ENCODE measurements around the gene NDUFAF7. TPM values are rescaled to one million over a fixed set of nuclear protein-coding genes. Genes with fewer than 3 reads are reported as not detected.

Gene NDUFAF7
- total RNA-seq, 1 donor from 2014 or later, result 25.1 TPM

DNA sequence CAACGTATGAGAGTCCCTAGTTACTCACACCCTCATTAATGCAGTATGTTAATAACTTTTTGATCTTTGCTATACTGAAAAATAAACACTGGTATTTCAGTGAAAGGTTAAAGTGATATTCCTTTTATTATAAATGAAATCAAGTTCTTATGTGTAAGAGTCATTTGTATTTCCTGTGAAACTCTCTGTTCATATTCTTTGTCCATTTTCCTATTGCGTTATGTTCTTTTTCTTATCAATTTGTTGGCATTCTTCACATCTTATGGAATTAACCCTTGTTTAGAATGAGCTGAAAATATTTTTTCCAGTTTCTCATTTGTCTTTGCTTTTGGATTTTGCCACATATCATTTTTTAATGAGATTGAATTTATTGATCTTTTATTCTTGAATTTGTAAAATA lies 44.8 kb downstream of the NDUFAF7 start:
- no peaks in the 10 kb centered on the region for H3K4me1 Mint-ChIP-seq
- H3K4me3 Mint-ChIP-seq, result no peak overlapping the region
- H3K27ac Mint-ChIP-seq (ENCODE audit: unreplicated experiment), result no peak overlapping the region
- H3K9me3 Mint-ChIP-seq, result no peaks in the 10 kb centered on the region
- TF ChIP-seq, protein P1, sequence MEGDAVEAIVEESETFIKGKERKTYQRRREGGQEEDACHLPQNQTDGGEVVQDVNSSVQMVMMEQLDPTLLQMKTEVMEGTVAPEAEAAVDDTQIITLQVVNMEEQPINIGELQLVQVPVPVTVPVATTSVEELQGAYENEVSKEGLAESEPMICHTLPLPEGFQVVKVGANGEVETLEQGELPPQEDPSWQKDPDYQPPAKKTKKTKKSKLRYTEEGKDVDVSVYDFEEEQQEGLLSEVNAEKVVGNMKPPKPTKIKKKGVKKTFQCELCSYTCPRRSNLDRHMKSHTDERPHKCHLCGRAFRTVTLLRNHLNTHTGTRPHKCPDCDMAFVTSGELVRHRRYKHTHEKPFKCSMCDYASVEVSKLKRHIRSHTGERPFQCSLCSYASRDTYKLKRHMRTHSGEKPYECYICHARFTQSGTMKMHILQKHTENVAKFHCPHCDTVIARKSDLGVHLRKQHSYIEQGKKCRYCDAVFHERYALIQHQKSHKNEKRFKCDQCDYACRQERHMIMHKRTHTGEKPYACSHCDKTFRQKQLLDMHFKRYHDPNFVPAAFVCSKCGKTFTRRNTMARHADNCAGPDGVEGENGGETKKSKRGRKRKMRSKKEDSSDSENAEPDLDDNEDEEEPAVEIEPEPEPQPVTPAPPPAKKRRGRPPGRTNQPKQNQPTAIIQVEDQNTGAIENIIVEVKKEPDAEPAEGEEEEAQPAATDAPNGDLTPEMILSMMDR (conservative IDR thresholded peaks at IDR 0.05), result no peak
- no peaks in the 10 kb centered on the region for H3K27me3 Mint-ChIP-seq (ENCODE audit: low read depth)
- no peak for DNase-seq (ENCODE audit: low read depth, low spot score)
- H3K36me3 Mint-ChIP-seq (ENCODE audit: low read depth), result peaks cover 9% of the 10 kb centered on the region

DNA sequence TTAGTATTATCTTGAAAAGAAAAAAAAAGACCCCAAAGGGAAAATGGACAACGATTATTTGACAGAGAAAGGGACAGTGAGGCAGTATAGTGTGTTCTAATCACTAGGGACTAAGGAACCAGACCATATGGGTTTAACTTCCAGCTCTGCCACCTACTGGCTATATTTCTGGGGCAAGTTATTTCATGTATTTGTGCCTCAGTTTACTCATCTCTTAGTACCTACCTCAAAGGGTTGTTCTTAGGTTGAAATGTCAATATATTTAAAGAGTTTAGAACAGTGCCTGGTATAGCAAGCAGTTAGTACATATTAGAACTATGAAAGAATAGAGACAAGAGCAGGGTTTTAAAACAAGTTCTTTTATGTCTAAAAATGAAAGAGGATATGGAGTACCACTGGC lies 50.5 kb downstream of the NDUFAF7 start:
- DNase-seq (ENCODE audit: low read depth, low spot score), result no peak
- no peaks in the 10 kb centered on the region for H3K4me1 Mint-ChIP-seq
- TF ChIP-seq, protein P1 (conservative IDR thresholded peaks at IDR 0.05), result no peak
- no peaks in the 10 kb centered on the region for H3K9me3 Mint-ChIP-seq
- H3K27me3 Mint-ChIP-seq (ENCODE audit: low read depth), result no peaks in the 10 kb centered on the region
- peaks cover 12% of the 10 kb centered on the region for H3K36me3 Mint-ChIP-seq (ENCODE audit: low read depth)
- no peak overlapping the region for H3K27ac Mint-ChIP-seq (ENCODE audit: unreplicated experiment)
- H3K4me3 Mint-ChIP-seq, result no peak overlapping the region

DNA sequence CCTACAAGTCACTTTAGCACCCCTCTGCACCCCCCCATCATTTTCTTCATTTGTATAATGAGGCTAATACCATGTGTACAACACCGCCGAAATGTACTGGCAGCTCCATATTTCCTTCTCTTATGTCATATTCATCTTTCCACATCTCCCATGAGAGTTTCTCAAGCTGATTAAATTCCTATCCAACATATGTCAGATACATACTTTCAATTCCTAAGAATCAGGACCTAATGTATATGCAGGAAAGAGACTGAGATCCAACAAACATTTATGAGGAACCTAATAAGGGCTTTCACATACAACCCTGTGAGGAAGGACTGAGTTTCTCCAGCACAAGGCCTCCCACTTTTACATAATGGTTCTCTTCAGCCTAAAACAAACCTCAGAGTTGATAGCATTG lies 51.3 kb downstream of the NDUFAF7 start:
- Mint-ChIP-seq H3K27ac (ENCODE audit: unreplicated experiment) (no peak overlapping the region), H3K27me3 (ENCODE audit: low read depth) (no peaks in the 10 kb centered on the region), H3K9me3 (no peaks in the 10 kb centered on the region), H3K4me1 (no peaks in the 10 kb centered on the region), H3K4me3 (no peak overlapping the region), H3K36me3 (ENCODE audit: low read depth) (peaks cover 14% of the 10 kb centered on the region)
- DNase-seq (ENCODE audit: low read depth, low spot score), result no peak
- TF ChIP-seq, protein P1 (conservative IDR thresholded peaks at IDR 0.05), result no peak

DNA sequence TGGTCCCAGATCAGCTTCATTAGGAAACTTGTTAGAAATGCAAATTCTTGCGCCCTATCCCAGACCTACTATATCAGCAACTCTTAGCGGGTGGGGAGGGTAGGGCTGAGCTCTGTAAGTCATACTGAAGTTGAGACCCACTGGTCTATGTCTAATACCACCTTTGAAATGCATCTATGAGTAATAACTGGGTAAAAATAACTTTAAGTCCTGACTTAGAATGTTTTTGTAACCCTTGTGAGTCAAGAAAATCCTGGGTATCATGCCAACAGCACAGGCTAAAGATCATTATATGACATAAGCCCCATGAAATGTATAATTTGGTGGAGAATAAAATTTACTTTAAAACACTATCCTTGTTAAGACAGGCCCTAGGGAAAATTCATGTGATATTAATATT lies 51.7 kb downstream of the NDUFAF7 start:
- H3K4me3 Mint-ChIP-seq, result no peak overlapping the region
- H3K9me3 Mint-ChIP-seq, result no peaks in the 10 kb centered on the region
- H3K36me3 Mint-ChIP-seq (ENCODE audit: low read depth), result peaks cover 16% of the 10 kb centered on the region
- TF ChIP-seq, protein P1 (conservative IDR thresholded peaks at IDR 0.05), result no peak
- no peaks in the 10 kb centered on the region for H3K4me1 Mint-ChIP-seq
- no peaks in the 10 kb centered on the region for H3K27me3 Mint-ChIP-seq (ENCODE audit: low read depth)
- no peak overlapping the region for H3K27ac Mint-ChIP-seq (ENCODE audit: unreplicated experiment)
- no peak for DNase-seq (ENCODE audit: low read depth, low spot score)

DNA sequence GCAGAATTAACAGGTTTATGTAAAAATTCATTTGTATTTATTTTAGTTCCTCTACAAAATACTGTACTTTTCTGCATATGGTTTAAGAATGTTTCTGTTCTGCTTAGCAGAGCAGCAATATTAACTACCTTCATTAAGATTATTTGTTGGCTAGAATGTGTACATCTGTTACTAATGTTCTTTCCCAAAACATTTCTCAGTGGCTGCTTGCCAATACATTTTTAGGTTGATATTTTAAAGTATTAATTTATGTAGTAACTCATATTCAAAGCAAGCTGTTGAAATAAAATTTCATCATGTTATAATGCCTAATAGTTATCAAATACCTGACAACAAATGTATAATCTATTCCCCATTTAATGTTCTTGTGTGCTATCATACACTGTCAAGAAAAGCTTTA lies 52.9 kb downstream of the NDUFAF7 start:
- DNase-seq (ENCODE audit: low read depth, low spot score), result no peak
- Mint-ChIP-seq H3K36me3 (ENCODE audit: low read depth) (peaks cover 17% of the 10 kb centered on the region), H3K27ac (ENCODE audit: unreplicated experiment) (no peak overlapping the region), H3K4me1 (no peaks in the 10 kb centered on the region), H3K9me3 (no peaks in the 10 kb centered on the region), H3K27me3 (ENCODE audit: low read depth) (no peaks in the 10 kb centered on the region), H3K4me3 (no peak overlapping the region)
- TF ChIP-seq, protein P1 (conservative IDR thresholded peaks at IDR 0.05), result no peak

DNA sequence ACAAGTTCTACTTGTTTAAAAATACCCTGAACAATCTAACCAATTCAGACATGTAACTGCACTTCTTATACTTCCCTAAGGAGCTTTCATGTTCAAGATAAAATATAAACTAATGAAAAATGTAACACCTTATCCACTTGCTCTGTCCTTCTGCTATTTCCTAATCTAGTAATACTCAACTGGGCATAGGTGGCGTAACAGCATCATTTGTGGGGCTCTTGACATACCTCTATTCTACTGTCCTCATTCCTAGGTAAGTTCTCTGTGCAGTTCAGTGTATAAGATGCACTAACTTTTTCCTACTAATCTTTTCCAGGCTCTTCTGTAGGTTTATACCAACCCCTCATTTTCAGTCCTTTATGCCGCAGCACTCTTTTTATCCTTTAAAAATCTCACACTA lies 56.5 kb downstream of the NDUFAF7 start:
- Mint-ChIP-seq H3K4me1 (no peaks in the 10 kb centered on the region), H3K36me3 (ENCODE audit: low read depth) (peaks cover 12% of the 10 kb centered on the region), H3K27me3 (ENCODE audit: low read depth) (no peaks in the 10 kb centered on the region), H3K9me3 (no peaks in the 10 kb centered on the region), H3K27ac (ENCODE audit: unreplicated experiment) (no peak overlapping the region), H3K4me3 (no peak overlapping the region)
- no peak for DNase-seq (ENCODE audit: low read depth, low spot score)
- TF ChIP-seq, protein P1 (conservative IDR thresholded peaks at IDR 0.05), result no peak

Data from neural crest cell (in vitro differentiated cells).